HUES64 (cell line): ENCODE results near the gene MED13L.
A peak's percentile ranks its signal among the peaks of the same experiment; 100 is the strongest.

Experiments
- H3K27ac ChIP-seq: 2 replicates; pipeline ENCODE4 v1.7.0; 2013; ENCODE audit warnings: low read depth, low read length, inconsistent platforms
- H3K27me3 ChIP-seq: 2 replicates; pipeline ENCODE4 v1.6.1; 2013; ENCODE audit warnings: mild to moderate bottlenecking, low read length; ENCODE audit not compliant: insufficient read depth
- H3K36me3 ChIP-seq: 2 replicates; pipeline ENCODE4 v1.6.1; 2013; ENCODE audit warnings: mild to moderate bottlenecking, low read length; ENCODE audit not compliant: insufficient read depth
- H3K4me1 ChIP-seq: 2 replicates; pipeline ENCODE4 v1.6.1; 2013; ENCODE audit warnings: mild to moderate bottlenecking, low read length, moderate library complexity; ENCODE audit not compliant: insufficient read depth
- H3K4me3 ChIP-seq: 2 replicates; pipeline ENCODE4 v1.5.1; 2013; ENCODE audit warnings: mild to moderate bottlenecking, low read length, moderate library complexity
- H3K9ac ChIP-seq: 2 replicates; pipeline ENCODE4 v1.6.1; 2013; ENCODE audit warnings: mild to moderate bottlenecking, low read depth, low read length
- H3K9me3 ChIP-seq: 2 replicates; pipeline ENCODE4 v1.6.1; 2013; ENCODE audit warnings: low read depth, low read length; ENCODE audit not compliant: insufficient read depth
- WGBS: fragments of 150-250, 120-280 bp; methylation state at CpG from one replicate; pipeline ENCODE4 v1.1.7; 2013; ENCODE audit warnings: missing lambda C conversion rate; 5-methylcytosine and 5-hydroxymethylcytosine counted together

Gene MED13L

GRCh38 chr12:116104167-116104767, 173.2 kb downstream of the MED13L start:
- no peaks in the 10 kb centered on the region for H3K9me3 ChIP-seq
- no peaks in the 10 kb centered on the region for H3K27me3 ChIP-seq
- H3K4me1 ChIP-seq = 0 out of 2 replicates have a peak, but pooled peaks cover 3% of the 10 kb centered on the region
- peaks cover 7% of the 10 kb centered on the region; the same call in 1 of the 2 replicates for H3K36me3 ChIP-seq
- no peak overlapping the region for H3K9ac ChIP-seq
- 91% methylated on average over 2 of the region's 2 CpGs for WGBS
- no peak overlapping the region for H3K4me3 ChIP-seq
- H3K27ac ChIP-seq = no peak overlapping the region

- H3K4me1 ChIP-seq = 0 out of 2 replicates have a peak, but pooled peaks cover 3% of the 10 kb centered on the region
- no peak overlapping the region for H3K9ac ChIP-seq
- no peaks in the 10 kb centered on the region for H3K27me3 ChIP-seq
- H3K27ac ChIP-seq = no peak overlapping the region
- H3K9me3 ChIP-seq = no peaks in the 10 kb centered on the region
- 91% methylated on average over 2 of the region's 2 CpGs for WGBS
- no peak overlapping the region for H3K4me3 ChIP-seq
- H3K36me3 ChIP-seq = peaks cover 7% of the 10 kb centered on the region; the same call in 1 of the 2 replicates
Measured at GRCh38 chr12:116101991-116102390, 175.5 kb downstream of the MED13L start.

GRCh38 chr12:116099652-116100432, 177.7 kb downstream of the MED13L start:
- Histone ChIP-seq H3K27ac (0 out of 2 replicates have a peak overlapping the region, but pooled peaks have one; percentile 13), H3K4me1 (0 out of 2 replicates have a peak, but pooled peaks cover 3% of the 10 kb centered on the region), H3K4me3 (no peak overlapping the region), H3K27me3 (no peaks in the 10 kb centered on the region), H3K9ac (no peak overlapping the region), H3K36me3 (peaks cover 5% of the 10 kb centered on the region; the same call in 1 of the 2 replicates), H3K9me3 (no peaks in the 10 kb centered on the region)
- WGBS = 87% methylated on average over 6 of the region's 6 CpGs

- Histone ChIP-seq H3K4me3 (no peak overlapping the region), H3K9me3 (no peaks in the 10 kb centered on the region), H3K36me3 (peaks cover 5% of the 10 kb centered on the region; the same call in 1 of the 2 replicates), H3K27ac (no peak overlapping the region), H3K27me3 (no peaks in the 10 kb centered on the region), H3K9ac (no peak overlapping the region), H3K4me1 (0 out of 2 replicates have a peak, but pooled peaks cover 3% of the 10 kb centered on the region)
- 95% methylated on average over 5 of the region's 5 CpGs for WGBS
Measured at GRCh38 chr12:116096874-116097273, 180.6 kb downstream of the MED13L start.

GRCh38 chr12:116094475-116094874, 183.0 kb downstream of the MED13L start:
- H3K36me3 ChIP-seq = peaks cover 5% of the 10 kb centered on the region; the same call in 1 of the 2 replicates
- no peak overlapping the region for H3K27ac ChIP-seq
- H3K4me3 ChIP-seq = no peak overlapping the region
- H3K9ac ChIP-seq = no peak overlapping the region
- no peaks in the 10 kb centered on the region for H3K9me3 ChIP-seq
- H3K4me1 ChIP-seq = no peaks in the 10 kb centered on the region
- H3K27me3 ChIP-seq = no peaks in the 10 kb centered on the region

- no CpG with 5 or more reads among the region's 1 CpG for WGBS
- Histone ChIP-seq H3K9me3 (no peaks in the 10 kb centered on the region), H3K27ac (no peak overlapping the region)
Measured at GRCh38 chr12:116093915-116094314, 183.6 kb downstream of the MED13L start.

GRCh38 chr12:116092776-116093175, 184.7 kb downstream of the MED13L start:
- 100% methylated on average over 1 of the region's 1 CpG for WGBS
- H3K36me3 ChIP-seq = peaks cover 5% of the 10 kb centered on the region; the same call in 1 of the 2 replicates
- H3K27me3 ChIP-seq = no peaks in the 10 kb centered on the region
- H3K9me3 ChIP-seq = no peaks in the 10 kb centered on the region
- H3K4me1 ChIP-seq = peaks cover 11% of the 10 kb centered on the region; the same call in 1 of the 2 replicates
- no peak overlapping the region for H3K9ac ChIP-seq
- no peak overlapping the region for H3K4me3 ChIP-seq
- H3K27ac ChIP-seq = no peak overlapping the region

More at GRCh38 chr12:116093915-116094314, 183.6 kb downstream of the MED13L start:
- Histone ChIP-seq H3K36me3 (peaks cover 5% of the 10 kb centered on the region; the same call in 1 of the 2 replicates), H3K4me3 (no peak overlapping the region), H3K4me1 (no peaks in the 10 kb centered on the region), H3K27me3 (no peaks in the 10 kb centered on the region), H3K9ac (no peak overlapping the region)

GRCh38 chr12:116092162-116092561, 185.3 kb downstream of the MED13L start:
- 93% methylated on average over 3 of the region's 3 CpGs for WGBS
- Histone ChIP-seq H3K9ac (no peak overlapping the region), H3K36me3 (peaks cover 5% of the 10 kb centered on the region; the same call in 1 of the 2 replicates), H3K27ac (no peak overlapping the region), H3K4me3 (no peak overlapping the region), H3K27me3 (no peaks in the 10 kb centered on the region), H3K9me3 (no peaks in the 10 kb centered on the region), H3K4me1 (peaks cover 12% of the 10 kb centered on the region; the same call in 1 of the 2 replicates)

- Histone ChIP-seq H3K27me3 (no peaks in the 10 kb centered on the region), H3K27ac (no peak overlapping the region), H3K4me3 (no peak overlapping the region), H3K4me1 (peaks cover 12% of the 10 kb centered on the region; the same call in 1 of the 2 replicates), H3K9ac (no peak overlapping the region), H3K9me3 (no peaks in the 10 kb centered on the region), H3K36me3 (peaks cover 5% of the 10 kb centered on the region; the same call in 1 of the 2 replicates)
Measured at GRCh38 chr12:116091579-116091978, 185.9 kb downstream of the MED13L start.

- no peak overlapping the region for H3K27ac ChIP-seq
- H3K4me1 ChIP-seq = peaks cover 17% of the 10 kb centered on the region; the same call in 1 of the 2 replicates
- H3K9ac ChIP-seq = no peak overlapping the region
- H3K27me3 ChIP-seq = no peaks in the 10 kb centered on the region
- WGBS = 92% methylated on average over 4 of the region's 4 CpGs
- H3K4me3 ChIP-seq = no peak overlapping the region
- H3K36me3 ChIP-seq = peaks cover 5% of the 10 kb centered on the region; the same call in 1 of the 2 replicates
- H3K9me3 ChIP-seq = no peaks in the 10 kb centered on the region
Measured at GRCh38 chr12:116090516-116090915, 187.0 kb downstream of the MED13L start.

GRCh38 chr12:116089080-116089479, 188.4 kb downstream of the MED13L start:
- Histone ChIP-seq H3K9me3 (no peaks in the 10 kb centered on the region), H3K9ac (no peak overlapping the region), H3K27ac (no peak overlapping the region), H3K27me3 (no peaks in the 10 kb centered on the region), H3K4me1 (peaks cover 17% of the 10 kb centered on the region; the same call in 1 of the 2 replicates), H3K4me3 (no peak overlapping the region), H3K36me3 (0 out of 2 replicates have a peak, but pooled peaks cover 1% of the 10 kb centered on the region)
- WGBS = no CpG with 5 or more reads among the region's 3 CpGs
